DOHH2 (cell line): ENCODE measurements around the gene CPNE6.

Source experiments
- H3F3A ChIP-seq: fragments of 200-600 bp; sonication (generic), shearing (Covaris generic); 2 replicates; pipeline ENCODE4 v1.6.0; 2016; ENCODE audit warnings: antibody characterized with exemption, mild to moderate bottlenecking; ENCODE audit not compliant: control insufficient read depth, insufficient read depth
- H3K27ac ChIP-seq: fragments of 200-600 bp; sonication (generic); 2 replicates; pipeline ENCODE4 v1.5.1; 2014; ENCODE audit warnings: low read depth, mild to moderate bottlenecking, low read length, moderate library complexity
- H3K27me3 ChIP-seq: fragments of 200-600 bp; sonication (generic); 2 replicates; pipeline ENCODE4 v1.6.1; 2014; ENCODE audit warnings: mild to moderate bottlenecking, low read length, mixed read lengths; ENCODE audit not compliant: control insufficient read depth
- H3K36me3 ChIP-seq: fragments of 200-600 bp; sonication (generic); 2 replicates; pipeline ENCODE4 v1.6.1; 2014; ENCODE audit warnings: mild to moderate bottlenecking, low read length, moderate library complexity, mixed read lengths; ENCODE audit not compliant: control insufficient read depth
- H3K4me1 ChIP-seq: fragments of 200-600 bp; sonication (generic); 2 replicates; pipeline ENCODE4 v1.6.1; 2014; ENCODE audit warnings: mild to moderate bottlenecking, low read length, mixed read lengths; ENCODE audit not compliant: control insufficient read depth
- H3K4me2 ChIP-seq: fragments of 200-600 bp; sonication (generic); 2 replicates; pipeline ENCODE4 v1.6.0; 2014; ENCODE audit warnings: mild to moderate bottlenecking, low read length, moderate library complexity
- H3K4me3 ChIP-seq: fragments of 200-600 bp; sonication (generic); 2 replicates; pipeline ENCODE4 v1.5.1; 2014; ENCODE audit warnings: mild to moderate bottlenecking, low read length, mixed read lengths
- H3K79me2 ChIP-seq: fragments of 200-600 bp; sonication (generic); 2 replicates; pipeline ENCODE4 v1.6.1; 2014; ENCODE audit warnings: mild to moderate bottlenecking, low read length, mixed read lengths; ENCODE audit not compliant: control insufficient read depth
- H3K9me2 ChIP-seq: fragments of 200-600 bp; sonication (generic); replicated peaks from 2 replicates; pipeline ENCODE4 v1.6.1; 2014; ENCODE audit warnings: mild to moderate bottlenecking, low read length, mixed read lengths; ENCODE audit not compliant: control insufficient read depth
- H3K9me3 ChIP-seq: fragments of 200-600 bp; sonication (generic); 2 replicates; pipeline ENCODE4 v1.6.1; 2014; ENCODE audit warnings: antibody characterized with exemption, low read length, mixed read lengths; ENCODE audit not compliant: control insufficient read depth, insufficient read depth
- H4K20me1 ChIP-seq: fragments of 200-600 bp; sonication (generic); 2 replicates; pipeline ENCODE4 v1.6.0; 2014; ENCODE audit warnings: low read depth, mild to moderate bottlenecking, antibody characterized with exemption, low read length, moderate library complexity; ENCODE audit not compliant: control insufficient read depth, insufficient read depth
- CTCF ChIP-seq: fragments of 200-600 bp; sonication (generic); IDR thresholded peaks from one replicate; pipeline ENCODE4 v1.5.1; 2014; ENCODE audit warnings: antibody characterized with exemption, mild to moderate bottlenecking, low read depth, low read length; ENCODE audit not compliant: poor library complexity, severe bottlenecking
- EZH2phosphoT487 ChIP-seq: fragments of 200-600 bp; sonication (generic); IDR thresholded peaks from 2 replicates; pipeline ENCODE4 v1.6.1; 2017; ENCODE audit warnings: borderline replicate concordance, mild to moderate bottlenecking, antibody characterized with exemption, low read length, moderate library complexity, mixed read lengths

Gene CPNE6

DNA sequence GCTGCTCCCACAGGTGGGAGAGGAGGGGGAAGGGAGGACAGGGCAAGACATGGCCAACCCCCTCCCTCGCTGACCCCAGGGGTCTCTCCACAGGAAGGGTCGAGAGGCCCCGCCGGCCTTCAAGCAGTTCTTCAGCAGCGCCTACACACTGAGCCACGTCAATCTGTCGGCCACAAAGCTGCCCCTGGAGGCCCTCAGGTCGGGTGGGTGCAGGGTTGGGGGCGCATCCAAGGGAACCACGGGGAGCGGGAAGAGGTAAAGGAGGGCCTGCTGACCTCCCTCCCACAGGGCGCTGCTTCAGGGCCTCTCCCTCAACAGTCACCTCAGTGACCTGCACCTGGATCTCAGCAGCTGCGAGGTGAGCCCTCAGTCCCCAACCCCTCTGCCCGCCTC lies 13.5 kb upstream of the CPNE6 start:
- H3F3A ChIP-seq, result no peaks in the 10 kb centered on the region
- no peaks in the 10 kb centered on the region for H3K9me3 ChIP-seq
- H3K79me2 ChIP-seq, result no peaks in the 10 kb centered on the region
- H3K27ac ChIP-seq, result no peak overlapping the region
- H3K36me3 ChIP-seq, result no peaks in the 10 kb centered on the region
- no peaks in the 10 kb centered on the region for H4K20me1 ChIP-seq
- H3K27me3 ChIP-seq, result peaks cover 6% of the 10 kb centered on the region
- peaks cover under 1% of the 10 kb centered on the region; the same call in 1 of the 2 replicates for H3K4me1 ChIP-seq
- H3K9me2 ChIP-seq, result no peaks in the 10 kb centered on the region
- H3K4me3 ChIP-seq, result no peak overlapping the region
- no peak for TF ChIP-seq CTCF
- no peak for TF ChIP-seq EZH2phosphoT487
- H3K4me2 ChIP-seq, result no peak overlapping the region

- Histone ChIP-seq H4K20me1 (no peaks in the 10 kb centered on the region), H3K4me3 (no peak overlapping the region), H3K4me2 (no peak overlapping the region), H3K4me1 (no peaks in the 10 kb centered on the region), H3K27ac (no peak overlapping the region), H3K27me3 (peaks cover 1% of the 10 kb centered on the region; the same call in 1 of the 2 replicates), H3K9me2 (no peaks in the 10 kb centered on the region), H3K79me2 (no peaks in the 10 kb centered on the region), H3K9me3 (no peaks in the 10 kb centered on the region), H3K36me3 (no peaks in the 10 kb centered on the region), H3F3A (no peaks in the 10 kb centered on the region)
- TF ChIP-seq EZH2phosphoT487 (no peak), CTCF (peak; percentile 63)
These were observed 13.0 kb upstream of the CPNE6 start for GRCh38 chr14:24058260-24058950.

GRCh38 chr14:24058951-24059475 lies 12.3 kb upstream of the CPNE6 start:
- no peaks in the 10 kb centered on the region for H3K9me2 ChIP-seq
- no peak overlapping the region for H3K4me3 ChIP-seq
- no peaks in the 10 kb centered on the region for H3K36me3 ChIP-seq
- no peaks in the 10 kb centered on the region for H3K4me1 ChIP-seq
- H3K4me2 ChIP-seq, result no peak overlapping the region
- H3K27me3 ChIP-seq, result no peaks in the 10 kb centered on the region
- no peaks in the 10 kb centered on the region for H3K9me3 ChIP-seq
- TF ChIP-seq CTCF (no peak), EZH2phosphoT487 (no peak)
- no peaks in the 10 kb centered on the region for H3F3A ChIP-seq
- H3K79me2 ChIP-seq, result no peaks in the 10 kb centered on the region
- no peaks in the 10 kb centered on the region for H4K20me1 ChIP-seq
- no peak overlapping the region for H3K27ac ChIP-seq
